HepG2 (cell line): Measurements from ENCODE around the gene BLOC1S4. TPM values are rescaled to one million over a fixed set of nuclear protein-coding genes. Genes with fewer than 3 reads are reported as not detected.
A peak's percentile ranks its signal among the peaks of the same experiment; 100 is the strongest.

ENCODE experiments used
- HDAC2 ChIP-seq: sonication (generic); formaldehyde crosslinking; IDR thresholded peaks from 2 replicates; pipeline ENCODE4 v1.4.0; 2020; ENCODE audit warnings: missing genetic modification reagents
- HMGXB3 ChIP-seq: sonication (generic); formaldehyde crosslinking; IDR thresholded peaks from 2 replicates; pipeline ENCODE4 v1.4.0; 2020; ENCODE audit warnings: missing genetic modification reagents, borderline replicate concordance
- KLF11 ChIP-seq: IDR thresholded peaks from 2 replicates; pipeline ENCODE4 v1.6.1; 2016; ENCODE audit warnings: missing compliant biosample characterization
- MTA1 ChIP-seq: sonication (generic); formaldehyde crosslinking; IDR thresholded peaks from 2 replicates; pipeline ENCODE4 v1.4.0; 2020; ENCODE audit warnings: missing genetic modification reagents, mild to moderate bottlenecking, borderline replicate concordance
- NAIF1 ChIP-seq: sonication (generic); formaldehyde crosslinking; IDR thresholded peaks from 2 replicates; pipeline ENCODE4 v1.5.0; 2020; ENCODE audit warnings: mild to moderate bottlenecking, missing genetic modification reagents, borderline replicate concordance
- PATZ1 ChIP-seq: sonication (generic); formaldehyde crosslinking; IDR thresholded peaks from 2 replicates; pipeline ENCODE4 v1.4.0; 2020; ENCODE audit warnings: missing genetic modification reagents
- SMAD1 ChIP-seq: sonication (generic); formaldehyde crosslinking; IDR thresholded peaks from 2 replicates; pipeline ENCODE4 v1.4.0; 2020; ENCODE audit warnings: missing genetic modification reagents, low read depth, mild to moderate bottlenecking, borderline replicate concordance
- SOX5 ChIP-seq: IDR thresholded peaks from 2 replicates; pipeline ENCODE4 v1.6.1; 2016; ENCODE audit warnings: borderline replicate concordance
- SP1 ChIP-seq, 2 experiments: fragments of 450-650 bp in 1 of 2; sonication (generic) in 1 of 2; formaldehyde crosslinking in 1 of 2; IDR thresholded peaks; 2 replicates each; pipeline versions ENCODE4 v1.4.0 to v1.6.1; 2016 to 2020; ENCODE audit warnings: missing genetic modification reagents in 1 of 2
- TEAD3 ChIP-seq: optimal IDR thresholded peaks from 2 replicates; pipeline ENCODE3; 2016; ENCODE audit warnings: borderline replicate concordance
- UBTF ChIP-seq: sonication (generic); formaldehyde crosslinking; IDR thresholded peaks from 2 replicates; pipeline ENCODE4 v1.4.0; 2020; ENCODE audit warnings: mild to moderate bottlenecking, missing genetic modification reagents
- USF2 ChIP-seq, 2 experiments: sonication (generic) in 1 of 2; formaldehyde crosslinking in 1 of 2; IDR thresholded peaks; 2 replicates each; pipeline versions ENCODE4 v1.5.1 to v1.6.1; 2011 to 2020; ENCODE audit warnings: borderline replicate concordance in 1 of 2, low read depth in 1 of 2, low read length in 1 of 2, mild to moderate bottlenecking in 1 of 2, missing genetic modification reagents in 1 of 2, moderate library complexity in 1 of 2
- ZNF101 ChIP-seq: sonication (generic); formaldehyde crosslinking; IDR thresholded peaks from 2 replicates; pipeline ENCODE4 v1.4.0; 2020; ENCODE audit warnings: mild to moderate bottlenecking, low read depth, missing genetic modification reagents, borderline replicate concordance
- ZNF282 ChIP-seq: fragments of 450-650 bp; IDR thresholded peaks from 2 replicates; pipeline ENCODE4 v1.6.1; 2018; ENCODE audit not compliant: partially characterized antibody
- ZNF292 ChIP-seq: sonication (generic); formaldehyde crosslinking; IDR thresholded peaks from 2 replicates; pipeline ENCODE4 v1.8.1; 2022; ENCODE audit warnings: mild to moderate bottlenecking, low read depth, missing genetic modification reagents, borderline replicate concordance
- ZNF709 ChIP-seq: sonication (generic); formaldehyde crosslinking; IDR thresholded peaks from 2 replicates; pipeline ENCODE4 v1.5.0; 2020; ENCODE audit warnings: mild to moderate bottlenecking, missing genetic modification reagents
- ZSCAN21 ChIP-seq: sonication (generic); formaldehyde crosslinking; IDR thresholded peaks from 2 replicates; pipeline ENCODE4 v1.8.0; 2022; ENCODE audit warnings: mild to moderate bottlenecking, missing genetic modification reagents, moderate library complexity, borderline replicate concordance
- polyA plus RNA-seq, 8 experiments: library from polyadenylated mRNA; depleted of rRNA in 3 of 8; stranded (reverse) in 7 of 8; unstranded in 1 of 8; fragments of >200 nt; fragmentation: Illumina TruSeq in 4 of 8; extraction: Trizol in 4 of 8; gene quantifications; 2 replicates each; pipeline versions ENCODE4 v1.2.1 to v1.2.3, GENCODE V29; 2011 to 2016; ENCODE audit warnings: low read depth in 4 of 8, missing spikeins in 1 of 8, mixed read lengths in 1 of 8; ENCODE audit not compliant: insufficient read depth in 1 of 8
- total RNA-seq, 5 experiments: library from RNA; depleted of rRNA; stranded (reverse); fragments of >200 nt; fragmentation: Illumina TruSeq; extraction: Trizol; gene quantifications; 2 replicates each; pipeline ENCODE4 v1.2.3, GENCODE V29; 2016; ENCODE audit warnings: low read depth in 1 of 5

The BLOC1S4 gene
- total and polyA plus RNA-seq, 2 of the 13 experiments (the other 11 are each of a cell fraction or from before 2014, with no cell fraction given) = 15.5 to 20.9 TPM

GRCh38 chr4:6746721-6747293, 30.8 kb downstream of the BLOC1S4 start (continued):
- TF ChIP-seq USF2 (IDR thresholded peaks at IDR 0.05; ENCODE audit: low read depth, low read length) = no peak
- TF ChIP-seq USF2 (CRISPR knock-in tag; IDR thresholded peaks at IDR 0.05; ENCODE audit: borderline replicate concordance) = 0 out of 2 replicates have a peak, but pooled peaks have one; percentile 25
- TF ChIP-seq MTA1 = peak; percentile 34; the same call in 1 of the 2 replicates
- 0 out of 2 replicates have a peak, but pooled peaks have one; percentile 38 for TF ChIP-seq HMGXB3 (CRISPR knock-in tag)
- TF ChIP-seq UBTF (CRISPR knock-in tag) = 0 out of 2 replicates have a peak, but pooled peaks have one; percentile 13
- 0 out of 2 replicates have a peak, but pooled peaks have one; percentile 3 for TF ChIP-seq ZNF101 (CRISPR knock-in tag)
- no peak for TF ChIP-seq SMAD1 (CRISPR knock-in tag)
- peak; percentile 38; the same call in 1 of the 2 replicates for TF ChIP-seq HDAC2 (CRISPR knock-in tag)
- TF ChIP-seq KLF11 = 0 out of 2 replicates have a peak, but pooled peaks have one; percentile 22
- peak; percentile 72 for TF ChIP-seq ZNF292 (CRISPR knock-in tag)
- TF ChIP-seq ZSCAN21 (CRISPR knock-in tag) = no peak
- 0 out of 2 replicates have a peak, but pooled peaks have one; percentile 13 for TF ChIP-seq SOX5 (CRISPR knock-in tag)
- TF ChIP-seq PATZ1 (CRISPR knock-in tag) = peak; percentile 32; the same call in 1 of the 2 replicates
- no peak for TF ChIP-seq ZNF282
- no peak for TF ChIP-seq ZNF709
- peak; percentile 63 for TF ChIP-seq TEAD3
- no peak for TF ChIP-seq NAIF1 (CRISPR knock-in tag)
- no peak for TF ChIP-seq SP1 (IDR thresholded peaks at IDR 0.05)
- no peak for TF ChIP-seq SP1 (CRISPR knock-in tag; IDR thresholded peaks at IDR 0.05)
